ENCODE results near the gene MYO7B. TPM values are rescaled to one million over a fixed set of nuclear protein-coding genes. Genes with fewer than 3 reads are reported as not detected.
A peak's percentile ranks its signal among the peaks of the same experiment; 100 is the strongest.

Gene MYO7B
- polyA plus RNA-seq, 10 donors: 0.36 to 2.3 (median 1.0) TPM

DNA sequence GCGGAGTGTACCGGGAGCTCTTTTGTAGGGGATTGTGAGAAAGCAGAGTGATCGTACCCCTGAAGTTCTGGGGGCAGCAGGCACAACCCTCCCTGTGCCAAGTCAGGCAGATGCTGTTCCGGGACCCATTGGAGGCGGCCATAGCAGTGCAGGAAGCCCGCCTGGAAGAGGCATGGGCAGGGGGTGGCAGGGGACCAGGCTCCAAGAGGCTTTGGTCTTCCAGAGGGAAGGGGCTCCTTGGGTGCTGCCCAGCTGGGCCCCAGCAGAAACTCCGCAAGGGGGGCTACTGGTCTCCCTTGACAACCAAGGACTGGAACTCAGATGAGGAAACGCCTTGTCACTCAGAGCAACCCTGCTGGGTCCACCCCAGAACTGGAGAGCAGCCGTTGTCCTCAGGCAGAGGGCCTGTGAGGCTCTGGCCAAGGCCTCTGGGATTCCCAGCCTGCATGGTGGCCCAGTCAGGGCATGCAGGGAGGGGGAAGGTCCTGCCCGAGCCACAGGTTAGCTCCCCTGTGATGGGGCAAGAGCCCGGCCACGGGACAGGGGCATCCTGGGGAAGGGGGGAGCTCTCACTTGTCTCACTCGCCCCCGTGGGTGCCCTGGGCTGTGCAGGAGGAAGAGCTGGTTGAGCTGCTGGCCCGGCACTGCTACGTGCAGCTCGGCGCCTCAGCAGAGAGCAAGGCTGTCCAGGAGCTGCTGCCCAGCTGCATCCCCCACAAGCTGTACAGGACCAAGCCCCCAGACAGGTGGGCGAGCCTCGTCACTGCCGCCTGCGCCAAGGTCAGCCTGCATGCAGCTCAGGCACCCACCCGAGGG is 89.5 kb downstream of the MYO7B start:
- no peak for DNase-seq

DNA sequence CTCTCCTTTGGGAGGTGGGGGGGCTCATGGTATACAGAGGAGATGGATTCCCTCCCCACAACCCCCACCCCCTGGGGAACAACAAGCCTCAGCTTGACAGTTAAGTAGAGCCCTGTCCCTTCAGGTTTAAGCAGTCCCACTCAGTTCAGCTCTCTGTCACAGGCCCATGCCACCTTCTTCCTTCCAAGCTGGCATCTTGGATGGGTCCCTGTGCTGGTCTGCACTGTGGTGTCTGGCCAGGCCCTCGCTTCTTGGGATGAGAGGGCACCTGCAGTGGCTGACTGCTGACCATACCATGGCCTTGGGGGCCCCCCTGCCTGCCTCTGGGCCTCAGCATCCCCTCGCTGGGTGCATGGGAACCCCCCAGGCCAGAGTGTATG is 90.1 kb downstream of the MYO7B start:
- no peak for DNase-seq

DNA sequence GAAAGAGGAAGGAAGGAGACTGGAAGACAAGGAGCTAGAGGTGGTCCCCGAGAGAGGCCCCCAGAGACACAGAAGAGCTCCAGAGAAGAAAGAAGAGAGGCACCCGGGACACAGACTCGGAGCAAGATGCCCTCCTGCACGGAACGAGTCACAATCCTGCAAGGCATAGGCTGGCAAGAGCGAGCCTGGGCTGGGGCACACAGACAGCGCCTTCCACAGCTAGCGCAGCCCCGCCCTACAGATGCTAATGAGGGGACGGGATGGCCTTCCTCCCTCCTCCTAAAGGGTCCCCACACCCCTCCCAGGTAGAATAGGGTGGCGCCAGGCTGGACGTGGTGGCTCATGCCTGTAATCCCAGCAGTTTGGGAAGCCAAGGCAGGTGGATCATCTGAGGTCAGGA is 90.7 kb downstream of the MYO7B start:
- DNase-seq: no peak

DNA sequence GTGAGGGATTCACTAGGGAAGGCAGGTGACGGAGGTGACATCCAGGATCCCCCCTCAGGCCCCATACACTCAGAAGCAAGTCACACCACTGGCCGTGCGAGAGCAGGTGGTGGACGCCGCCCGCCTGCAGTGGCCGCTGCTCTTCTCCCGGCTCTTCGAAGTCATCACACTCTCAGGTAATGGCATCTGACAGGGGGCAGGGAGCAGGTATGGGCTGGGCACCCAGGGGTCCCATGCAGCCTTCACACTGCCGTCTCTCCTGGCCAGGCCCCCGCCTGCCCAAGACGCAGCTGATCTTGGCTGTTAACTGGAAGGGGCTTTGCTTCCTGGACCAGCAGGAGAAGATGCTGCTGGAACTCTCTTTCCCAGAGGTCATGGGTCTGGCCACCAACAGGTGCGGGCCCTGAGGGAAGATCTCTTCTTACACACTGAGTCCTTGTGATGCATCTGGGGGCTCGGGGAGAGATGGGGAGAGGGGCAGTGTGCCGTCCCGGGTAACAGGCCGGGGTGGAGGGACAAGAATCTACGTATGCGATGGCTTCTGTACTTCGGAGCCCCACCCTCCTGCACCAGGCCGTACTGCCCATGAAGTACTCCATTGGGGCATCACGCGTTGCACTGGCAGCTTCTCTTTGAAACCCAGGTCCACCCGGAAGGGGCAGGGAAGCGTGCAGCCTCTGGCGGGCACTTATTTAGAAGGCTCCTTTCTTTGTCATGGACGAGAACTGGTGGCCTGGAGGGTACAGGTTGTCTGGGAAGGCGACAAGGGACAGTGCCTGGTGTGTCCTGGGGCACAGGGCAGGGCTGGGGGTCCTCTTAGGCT is 91.6 kb downstream of the MYO7B start:
- DNase-seq: no peak

DNA sequence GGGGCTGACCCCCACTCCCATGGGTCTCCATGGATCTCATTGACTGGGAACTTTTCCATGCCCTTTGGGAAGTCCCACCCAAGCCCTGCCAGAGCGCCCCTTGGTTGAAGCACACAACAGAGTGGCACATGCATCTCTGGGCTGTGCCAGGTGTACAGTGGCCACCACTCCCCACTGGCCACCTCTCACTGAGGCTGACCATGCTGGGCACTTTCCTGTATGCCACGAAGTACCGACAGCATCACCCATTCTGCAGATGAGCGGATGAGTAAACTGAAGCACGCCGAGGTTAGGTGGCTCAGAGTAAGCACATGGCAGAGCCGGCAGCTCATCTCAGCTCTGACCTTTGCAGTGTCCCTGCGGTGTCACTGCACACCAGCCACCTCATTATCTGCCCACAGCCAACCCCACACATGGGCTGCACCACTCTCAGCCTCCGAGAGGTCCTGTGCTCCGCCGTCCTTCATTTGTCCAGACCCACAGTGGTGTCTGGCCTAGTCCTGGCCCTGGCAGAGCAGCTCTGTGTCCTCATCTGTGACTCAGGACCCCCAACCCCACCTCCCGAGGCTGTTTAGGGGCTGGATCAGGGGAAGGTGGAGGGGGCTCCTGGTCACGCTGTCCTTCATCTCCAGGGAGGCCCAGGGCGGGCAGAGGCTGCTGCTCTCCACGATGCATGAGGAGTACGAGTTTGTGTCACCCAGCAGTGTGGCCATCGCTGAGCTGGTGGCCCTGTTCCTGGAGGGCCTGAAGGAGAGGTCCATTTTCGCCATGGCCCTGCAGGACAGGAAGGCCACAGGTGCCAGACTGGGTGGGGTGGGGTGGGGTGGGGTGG is 92.5 kb downstream of the MYO7B start:
- DNase-seq: no peak

DNA sequence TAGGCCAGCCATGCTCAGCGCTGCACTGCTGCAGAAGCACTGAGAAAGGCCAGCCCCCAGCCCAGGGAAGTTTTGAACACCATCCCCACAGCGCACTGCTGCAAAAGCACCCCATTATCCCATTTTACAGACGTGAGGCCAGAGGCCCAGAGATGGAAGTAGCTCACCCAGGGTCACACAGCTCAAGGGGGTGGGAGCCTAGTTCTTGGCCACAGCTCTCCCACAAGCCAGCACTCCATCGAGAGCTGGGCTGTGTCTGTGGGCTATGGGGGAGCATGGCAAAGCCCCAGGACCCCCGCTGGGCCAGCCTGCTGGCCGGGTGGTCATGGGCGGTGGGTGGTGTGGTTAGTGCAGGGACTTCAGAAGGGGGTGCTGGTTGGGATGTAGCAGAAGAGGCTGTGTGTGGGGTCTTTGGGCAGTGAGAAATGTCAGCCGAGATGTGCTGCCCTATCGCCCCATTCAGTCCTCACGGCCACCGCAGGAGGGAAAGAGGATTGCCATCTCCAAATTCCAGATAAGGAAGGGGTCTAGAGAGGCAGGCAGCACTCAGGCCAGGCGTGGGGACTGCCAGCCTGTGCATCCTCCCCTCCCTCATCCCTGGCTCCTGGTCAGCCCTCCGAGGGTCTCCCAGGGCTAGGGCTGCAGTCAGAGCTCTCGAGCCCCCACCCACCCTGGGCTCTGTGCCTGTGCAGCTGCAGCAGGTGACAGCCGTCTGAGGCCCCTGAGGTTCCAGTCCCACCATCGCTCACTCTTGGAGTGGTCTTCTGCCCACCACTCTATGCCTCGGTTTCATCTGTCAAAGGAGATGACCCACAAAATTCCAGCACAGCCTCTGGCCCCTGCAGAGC is 93.5 kb downstream of the MYO7B start:
- no peak for DNase-seq

DNA sequence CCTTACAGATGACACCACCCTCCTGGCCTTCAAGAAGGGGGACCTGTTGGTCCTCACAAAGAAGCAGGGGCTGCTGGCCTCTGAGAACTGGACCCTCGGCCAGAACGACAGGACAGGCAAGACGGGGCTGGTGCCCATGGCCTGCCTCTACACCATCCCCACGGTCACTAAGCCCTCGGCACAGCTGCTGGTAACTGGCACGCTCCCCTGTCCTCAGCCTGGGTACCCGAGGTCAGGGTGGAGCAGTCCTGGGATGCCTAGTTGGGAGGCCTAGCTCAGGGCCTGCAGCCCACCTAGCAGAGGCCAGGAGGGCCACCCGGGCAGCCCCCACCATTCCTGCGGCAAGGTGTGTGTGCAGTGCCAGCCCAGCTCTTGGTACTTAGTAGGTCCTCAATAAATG is 94.2 kb downstream of the MYO7B start:
- DNase-seq: no peak

DNA sequence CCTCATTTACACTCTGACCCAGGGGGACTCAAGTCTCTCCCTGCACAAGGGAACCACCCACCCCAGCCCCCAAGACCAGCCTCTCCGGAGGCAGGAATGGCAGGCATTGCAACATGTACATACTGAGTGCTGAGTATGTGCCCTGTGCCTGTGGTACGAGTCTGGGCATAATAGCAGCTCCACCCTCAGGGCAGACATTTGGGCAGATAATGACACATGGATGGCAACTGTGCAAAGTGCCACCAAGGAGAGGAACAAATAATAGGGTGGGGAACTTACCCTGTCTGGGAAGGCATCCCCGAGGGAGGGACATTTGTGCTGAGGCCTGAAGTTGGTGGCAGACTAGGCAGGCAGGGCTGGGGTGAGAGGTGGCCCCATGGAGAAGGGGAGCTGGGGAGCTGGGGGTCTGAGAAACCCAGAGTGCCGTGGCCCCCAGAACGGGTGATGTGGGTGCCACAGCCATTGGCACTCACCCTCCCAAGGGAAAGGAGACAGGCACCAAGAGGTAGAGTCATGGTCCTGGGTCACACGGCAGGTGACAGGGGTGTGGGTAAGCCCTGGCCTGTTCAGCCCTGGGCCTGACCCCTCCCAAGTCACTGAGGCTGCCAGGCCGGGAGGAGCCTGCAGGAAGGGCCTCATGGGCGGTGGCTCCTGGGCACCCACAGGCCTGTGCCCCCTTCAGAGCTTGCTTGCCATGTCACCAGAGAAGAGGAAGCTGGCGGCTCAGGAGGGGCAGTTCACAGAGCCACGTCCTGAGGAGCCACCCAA is 94.8 kb downstream of the MYO7B start:
- DNase-seq: no peak

DNA sequence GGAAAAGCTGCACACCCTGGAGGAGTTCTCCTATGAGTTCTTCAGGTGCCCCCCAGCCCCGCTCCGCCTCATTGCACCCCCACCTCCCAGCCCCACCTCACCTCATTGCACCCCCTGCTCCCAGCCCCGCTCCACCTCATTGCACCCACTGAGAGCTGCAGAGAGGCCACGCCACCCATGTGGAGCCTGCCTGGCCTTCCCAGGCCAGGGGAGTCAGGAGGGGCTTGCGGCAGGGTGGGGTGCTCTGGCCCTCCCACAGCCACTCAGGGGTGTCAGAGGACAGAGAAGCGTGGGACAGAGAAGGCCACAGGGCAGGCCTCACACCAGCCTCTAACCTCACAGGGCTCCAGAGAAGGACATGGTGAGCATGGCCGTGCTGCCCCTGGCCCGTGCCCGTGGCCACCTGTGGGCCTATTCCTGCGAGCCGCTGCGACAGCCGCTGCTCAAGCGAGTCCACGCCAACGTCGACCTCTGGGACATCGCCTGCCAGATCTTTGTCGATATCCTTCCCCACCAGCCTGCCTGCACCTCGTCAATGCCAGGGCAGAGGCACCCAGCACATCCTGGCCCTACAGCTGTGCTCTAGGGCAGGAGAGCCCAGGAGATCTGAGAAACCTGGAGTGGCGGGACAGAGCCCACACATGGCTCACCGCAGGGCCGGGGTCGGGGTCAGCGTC is 95.5 kb downstream of the MYO7B start:
- no peak for DNase-seq

DNA sequence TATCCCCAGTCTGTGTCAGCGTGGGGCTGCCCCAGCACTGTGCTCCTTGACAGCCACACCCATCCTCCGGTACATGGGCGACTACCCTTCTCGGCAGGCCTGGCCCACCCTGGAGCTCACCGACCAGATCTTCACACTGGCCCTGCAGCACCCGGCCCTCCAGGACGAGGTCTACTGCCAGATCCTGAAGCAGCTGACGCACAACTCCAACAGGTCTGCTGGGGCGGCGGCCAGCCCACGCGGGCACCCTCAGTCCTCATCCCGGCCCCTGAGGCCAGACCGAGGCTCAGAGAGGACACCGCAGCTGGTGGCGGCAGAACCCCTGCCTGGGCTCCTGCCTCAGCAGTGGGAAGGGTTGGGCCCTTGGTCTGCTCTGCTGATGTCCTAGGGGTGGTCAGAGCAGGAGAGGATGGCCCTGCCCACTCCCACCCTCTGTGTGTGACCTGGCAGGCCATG is 96.1 kb downstream of the MYO7B start:
- DNase-seq: no peak

DNA sequence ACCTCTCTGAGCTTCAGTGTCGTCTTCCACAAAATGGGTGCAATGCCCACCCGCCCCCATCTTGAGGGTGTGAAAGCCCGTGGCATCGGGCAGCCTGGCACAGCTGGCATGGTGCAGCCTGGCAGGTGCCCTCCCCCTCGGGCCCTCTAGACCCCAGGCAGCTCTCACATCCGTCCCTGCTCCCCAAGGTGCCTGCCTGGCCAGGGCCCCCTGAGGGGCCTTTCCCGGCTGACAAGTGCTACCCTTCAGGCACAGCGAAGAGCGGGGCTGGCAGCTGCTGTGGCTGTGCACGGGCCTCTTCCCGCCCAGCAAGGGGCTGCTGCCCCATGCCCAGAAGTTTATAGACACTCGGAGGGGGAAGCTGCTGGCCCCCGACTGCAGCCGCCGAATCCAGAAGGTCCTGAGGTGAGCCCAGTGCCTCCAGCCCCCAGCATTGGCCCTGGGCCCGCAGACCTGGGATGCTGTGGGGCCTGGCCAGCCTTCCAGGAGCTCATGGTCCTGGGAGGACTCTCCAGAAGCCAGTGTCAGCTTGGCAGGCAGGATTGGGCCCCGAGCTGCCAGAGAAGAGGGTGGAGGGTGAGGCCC is 96.6 kb downstream of the MYO7B start:
- DNase-seq: no peak

DNA sequence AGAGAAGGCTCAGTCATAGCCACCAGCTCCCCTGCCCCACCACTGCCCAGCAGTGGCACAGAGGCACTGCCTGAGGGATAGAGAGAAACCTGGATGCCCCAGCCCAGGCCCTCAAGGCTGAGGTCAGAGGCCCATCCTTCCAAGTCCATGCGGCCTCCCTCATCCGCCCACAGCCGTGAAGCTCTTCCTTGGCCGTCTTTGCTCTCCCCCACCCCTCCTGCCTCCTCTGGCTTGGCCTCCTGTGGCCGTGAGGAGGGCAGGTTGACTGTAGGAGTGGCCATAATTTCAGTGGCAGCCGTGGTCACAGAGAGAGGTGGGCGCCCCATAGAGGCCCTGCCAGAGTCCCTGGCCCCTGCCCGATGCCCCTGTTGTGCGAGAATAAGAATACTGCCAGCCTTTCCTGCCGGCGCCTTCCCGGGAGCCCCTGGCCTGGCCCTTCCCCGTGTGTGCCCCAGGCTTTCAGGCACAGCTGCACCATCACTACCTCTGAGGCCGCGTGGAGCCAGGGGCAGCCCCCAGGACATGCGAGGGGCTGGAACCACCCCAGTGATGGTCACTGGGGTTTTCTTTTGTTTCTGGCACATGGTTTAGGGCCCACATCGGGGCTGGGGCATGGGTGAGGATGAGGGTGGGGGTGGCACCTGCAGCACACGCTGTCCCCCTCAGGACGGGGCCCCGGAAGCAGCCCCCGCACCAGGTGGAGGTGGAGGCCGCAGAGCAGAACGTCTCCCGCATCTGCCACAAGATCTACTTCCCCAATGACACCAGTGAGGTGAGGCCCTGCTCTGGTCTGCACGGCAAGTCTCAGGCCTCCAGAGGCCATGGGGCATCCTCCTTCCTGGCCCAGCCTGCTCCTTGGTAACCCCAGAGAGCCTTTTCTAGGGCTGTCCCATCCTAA is 97.4 kb downstream of the MYO7B start:
- no peak for DNase-seq

DNA sequence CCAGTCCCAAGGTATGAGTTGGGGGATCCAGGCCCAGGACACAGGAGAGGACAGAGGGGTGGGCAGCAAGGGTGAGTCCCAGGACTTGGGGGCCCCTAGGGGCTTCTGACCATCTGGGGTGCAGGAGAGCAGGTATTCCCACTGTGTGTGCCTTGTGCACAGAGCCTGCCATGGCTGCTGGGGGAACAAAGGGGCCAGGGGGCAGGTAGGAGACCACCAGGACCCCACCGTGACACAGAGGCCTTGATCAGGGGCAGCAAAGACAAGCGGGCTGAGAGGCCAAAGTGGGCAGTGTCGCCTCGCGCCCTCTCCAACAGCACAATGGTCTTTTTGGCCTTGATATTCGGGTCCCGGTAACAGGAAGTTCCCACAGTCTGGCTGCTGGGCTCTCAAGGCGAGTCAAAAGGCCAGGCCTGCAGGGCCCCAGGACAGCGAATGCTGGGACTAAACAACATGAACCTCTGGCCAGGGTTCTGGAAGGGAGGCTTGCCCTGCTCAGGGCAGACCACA is 98.1 kb downstream of the MYO7B start:
- no peak for DNase-seq

DNA sequence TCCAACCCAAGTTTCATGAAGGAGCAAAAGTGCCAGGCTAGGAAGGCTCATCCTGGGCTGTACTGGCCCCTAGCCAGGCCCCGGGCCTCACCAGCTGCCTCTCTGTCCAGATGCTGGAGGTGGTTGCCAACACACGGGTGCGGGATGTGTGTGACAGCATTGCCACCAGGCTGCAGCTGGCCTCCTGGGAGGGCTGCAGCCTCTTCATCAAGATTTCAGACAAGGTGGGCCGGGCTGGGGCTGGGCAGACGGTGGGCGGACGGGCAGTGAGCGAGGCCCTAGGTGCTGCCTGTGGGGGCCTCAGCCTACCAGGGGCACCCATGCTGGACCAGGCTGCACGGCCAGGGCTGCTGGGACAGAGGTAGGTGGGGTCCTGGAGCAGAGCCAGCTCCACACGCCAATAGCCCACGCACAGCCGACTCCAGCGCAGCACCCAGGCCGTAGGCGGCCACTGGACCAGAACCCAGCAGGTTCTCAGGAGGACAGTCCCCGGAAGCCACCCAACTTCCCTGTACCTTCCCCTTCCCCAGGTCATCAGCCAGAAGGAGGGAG is 98.7 kb downstream of the MYO7B start:
- DNase-seq: peak; percentile 30 to 58 (median 37)

DNA sequence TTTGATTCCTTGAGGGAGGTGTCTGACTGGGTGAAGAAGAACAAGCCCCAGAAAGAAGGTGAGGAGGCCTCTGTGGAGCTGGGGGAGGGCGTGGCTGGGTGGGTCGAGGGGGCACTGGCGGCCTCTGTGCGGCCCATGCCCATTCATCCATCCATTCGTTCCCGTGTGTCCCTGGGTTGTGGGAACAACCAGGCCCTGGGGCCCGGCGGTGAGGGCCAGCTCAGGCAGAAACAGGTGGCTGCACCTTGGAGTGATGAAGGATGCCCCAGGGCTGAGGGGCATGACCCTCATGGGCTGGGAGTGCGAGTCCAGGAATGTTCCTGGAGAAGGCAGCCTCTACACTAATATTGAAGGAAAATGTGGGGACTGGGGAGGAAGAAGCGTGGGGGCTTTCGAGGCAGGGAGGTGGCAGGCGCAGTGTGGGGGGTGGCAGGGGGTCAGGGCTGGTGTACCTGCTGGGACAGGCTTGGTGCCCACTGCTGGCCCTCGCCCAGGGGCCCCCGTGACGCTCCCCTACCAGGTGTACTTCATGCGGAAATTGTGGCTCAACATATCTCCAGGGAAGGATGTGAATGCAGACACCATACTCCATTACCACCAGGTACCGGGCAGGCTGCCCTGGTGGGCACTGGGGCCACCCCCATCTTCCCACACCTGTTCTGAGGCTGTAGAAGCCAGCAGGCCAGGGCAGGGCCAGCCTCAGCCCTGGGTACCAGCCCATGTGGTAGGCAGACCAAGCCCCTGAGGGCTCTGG is 99.3 kb downstream of the MYO7B start:
- no peak for DNase-seq

DNA sequence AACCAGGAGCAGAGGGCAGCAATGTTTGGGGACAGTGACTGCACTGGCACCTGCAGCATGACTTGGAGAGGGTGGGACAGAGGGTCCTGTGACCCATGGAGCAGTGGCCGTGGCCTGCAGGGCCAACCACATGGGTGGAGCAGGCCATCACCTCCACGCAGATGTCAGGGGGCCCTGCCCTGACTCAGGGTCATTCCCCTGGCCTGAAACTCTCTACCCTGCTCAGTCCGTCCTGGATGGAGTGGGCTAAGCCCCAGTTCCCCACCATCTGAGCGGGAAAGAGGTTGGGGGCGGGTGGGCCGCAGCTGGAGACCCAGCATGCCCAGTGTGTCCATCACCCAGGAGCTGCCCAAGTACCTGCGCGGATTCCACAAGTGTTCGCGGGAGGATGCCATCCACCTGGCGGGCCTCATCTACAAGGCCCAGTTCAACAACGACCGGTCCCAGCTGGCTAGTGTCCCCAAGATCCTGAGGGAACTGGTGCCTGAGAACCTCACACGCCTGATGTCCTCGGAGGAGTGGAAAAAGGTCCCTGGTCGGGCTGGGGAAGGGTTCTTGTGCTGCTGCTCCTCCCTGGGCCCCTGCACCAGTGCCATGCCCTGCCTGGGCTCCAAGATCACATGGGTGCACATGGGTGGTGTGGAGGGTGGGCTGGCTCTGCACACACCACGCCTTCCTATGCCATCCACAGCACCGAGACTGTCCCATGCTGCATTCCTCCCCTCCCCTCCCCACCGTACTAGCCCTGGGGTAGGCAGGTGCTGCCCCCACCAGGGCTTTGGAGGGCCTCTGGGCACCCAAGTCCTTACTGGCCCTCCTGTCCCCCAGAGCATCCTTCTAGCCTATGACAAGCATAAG is 100.1 kb downstream of the MYO7B start:
- DNase-seq: no peak

Data from muscle of back (tissue), 11 donors.